Measurements from ENCODE around the gene TCAP. TPM values are rescaled to one million over a fixed set of nuclear protein-coding genes. Genes with fewer than 3 reads are reported as not detected.

The TCAP gene
- total and polyA plus RNA-seq, 10 donors: 1.5 to 3.2 (median 2.2) TPM

- H3K36me3 ChIP-seq: peaks cover 0 to 25% (median 0%) of the 10 kb centered on the region in 6 donors
- 81 to 85% (median 83%) methylated on average over 11 of the region's 11 CpGs for WGBS, 5 donors
- no peak overlapping the region for H3K4me3 ChIP-seq
- no peak overlapping the region for H3K27ac ChIP-seq
- peaks cover 0 to 23% (median 14%) of the 10 kb centered on the region in 7 donors for H3K27me3 ChIP-seq (replicated peaks in 1 of 7)
- DNase-seq: no peak
- H3K4me1 ChIP-seq: peaks cover 0 to 22% (median 5%) of the 10 kb centered on the region in 6 donors
- H3K9me3 ChIP-seq: no peaks in the 10 kb centered on the region
- no peak for TF ChIP-seq POLR2AphosphoS5 (IDR thresholded peaks at IDR 0.05)
- no peak for TF ChIP-seq POLR2A (IDR thresholded peaks at IDR 0.05)
- TF ChIP-seq CTCF (IDR thresholded peaks at IDR 0.05 in 8 of 11, conservative IDR thresholded peaks at IDR 0.05 in 3 of 11): no peak
- intact Hi-C loops (cut with DNase I; ENCODE audit: low total_unique reads): no loop called here
Observed at GRCh38 chr17:39704821-39705551, 39.8 kb downstream of the TCAP start.

GRCh38 chr17:39705786-39706348 is 40.7 kb downstream of the TCAP start:
- peaks cover 0 to 30% (median 0%) of the 10 kb centered on the region in 6 donors for H3K36me3 ChIP-seq
- H3K4me3 ChIP-seq: no peak overlapping the region
- no peak overlapping the region for H3K27ac ChIP-seq
- intact Hi-C loops (cut with DNase I; ENCODE audit: low total_unique reads): no loop called here
- no peak for DNase-seq
- WGBS, 5 donors: 91 to 97% (median 94%) methylated on average over 4 to 12 of the region's 12 CpGs
- H3K9me3 ChIP-seq: no peaks in the 10 kb centered on the region
- no peak for TF ChIP-seq CTCF (IDR thresholded peaks at IDR 0.05 in 8 of 11, conservative IDR thresholded peaks at IDR 0.05 in 3 of 11)
- no peak for TF ChIP-seq POLR2AphosphoS5 (IDR thresholded peaks at IDR 0.05)
- TF ChIP-seq POLR2A (IDR thresholded peaks at IDR 0.05): no peak
- H3K4me1 ChIP-seq: peaks cover 0 to 15% (median 0%) of the 10 kb centered on the region in 6 donors
- peaks cover 0 to 14% (median 5%) of the 10 kb centered on the region in 7 donors for H3K27me3 ChIP-seq (replicated peaks in 1 of 7)

GRCh38 chr17:39706383-39706782 is 41.2 kb downstream of the TCAP start:
- H3K27ac ChIP-seq: no peak overlapping the region
- no peak overlapping the region for H3K4me3 ChIP-seq
- no peak for DNase-seq

More at GRCh38 chr17:39706383-39706782, 41.2 kb downstream of the TCAP start:
- H3K4me1 ChIP-seq: peaks cover 0 to 12% (median 0%) of the 10 kb centered on the region in 6 donors
- peaks cover 0 to 9% (median under 1%) of the 10 kb centered on the region in 7 donors for H3K27me3 ChIP-seq (replicated peaks in 1 of 7)
- H3K36me3 ChIP-seq: peaks cover 0 to 30% (median 0%) of the 10 kb centered on the region in 6 donors
- 84 to 96% (median 90%) methylated on average over 8 of the region's 8 CpGs for WGBS, 5 donors
- H3K9me3 ChIP-seq: no peaks in the 10 kb centered on the region
- intact Hi-C loops (cut with DNase I; ENCODE audit: low total_unique reads): no loop called here
- no peak for TF ChIP-seq POLR2AphosphoS5 (IDR thresholded peaks at IDR 0.05)
- TF ChIP-seq CTCF (IDR thresholded peaks at IDR 0.05 in 8 of 11, conservative IDR thresholded peaks at IDR 0.05 in 3 of 11): no peak

All from spleen (tissue), 11 donors.